Epithelial cell of proximal tubule (primary cell): ENCODE results near the gene CEACAM18. TPM values are rescaled to one million over a fixed set of nuclear protein-coding genes. Genes with fewer than 3 reads are reported as not detected.

Experiments used
- DNase-seq: peaks from one replicate; pipeline ENCODE4 v3.0.0-alpha.2; 2011; ENCODE audit warnings: low read depth
- H3K4me3 ChIP-seq: 2 replicates; pipeline ENCODE4 v1.5.1; 2011; ENCODE audit warnings: low read depth, mild to moderate bottlenecking, low read length
- CTCF ChIP-seq: conservative IDR thresholded peaks from 2 replicates; pipeline ENCODE4 v1.5.1; 2012; ENCODE audit warnings: low read depth, mild to moderate bottlenecking, low read length
- total RNA-seq: library from RNA; depleted of rRNA; stranded (reverse); fragments of >200 nt; gene quantifications from 2 replicates; pipeline ENCODE4 v1.2.3, GENCODE V29; 2015

CEACAM18 gene
- not detected in 2 replicates for total RNA-seq

GRCh38 chr19:51478381-51479234, at the start of gene CEACAM18:
Gene CEACAM18, plus strand, starts transcription at chr19:51478539.
- TF ChIP-seq CTCF, result no peak
- DNase-seq, result no peak
- H3K4me3 ChIP-seq, result no peak within 1 kb of the TSS

GRCh38 chr19:51430221-51430620, 48.1 kb upstream of the CEACAM18 start:
- H3K4me3 ChIP-seq, result no peak overlapping the region
- no peak for DNase-seq
- TF ChIP-seq CTCF, result no peak

- no peak overlapping the region for H3K4me3 ChIP-seq
- DNase-seq, result no peak
- TF ChIP-seq CTCF, result no peak
Observed at GRCh38 chr19:51431124-51431523, 47.2 kb upstream of the CEACAM18 start.

GRCh38 chr19:51433043-51433442, 45.3 kb upstream of the CEACAM18 start:
- no peak for DNase-seq
- TF ChIP-seq CTCF, result no peak
- H3K4me3 ChIP-seq, result no peak overlapping the region

- no peak for TF ChIP-seq CTCF
- DNase-seq, result no peak
- H3K4me3 ChIP-seq, result no peak overlapping the region
Observed at GRCh38 chr19:51434456-51434855, 43.9 kb upstream of the CEACAM18 start.

- no peak for DNase-seq
- no peak overlapping the region for H3K4me3 ChIP-seq
- TF ChIP-seq CTCF, result peak; percentile 46
Observed at GRCh38 chr19:51439021-51439465, 39.3 kb upstream of the CEACAM18 start.

GRCh38 chr19:51440052-51440451, 38.3 kb upstream of the CEACAM18 start:
- DNase-seq, result no peak
- TF ChIP-seq CTCF, result no peak
- no peak overlapping the region for H3K4me3 ChIP-seq
